Measurements from ENCODE around the gene MYO7B. TPM values are rescaled to one million over a fixed set of nuclear protein-coding genes. Genes with fewer than 3 reads are reported as not detected.

Gene MYO7B
- total RNA-seq, 1 donor from 2014 or later: not detected

DNA sequence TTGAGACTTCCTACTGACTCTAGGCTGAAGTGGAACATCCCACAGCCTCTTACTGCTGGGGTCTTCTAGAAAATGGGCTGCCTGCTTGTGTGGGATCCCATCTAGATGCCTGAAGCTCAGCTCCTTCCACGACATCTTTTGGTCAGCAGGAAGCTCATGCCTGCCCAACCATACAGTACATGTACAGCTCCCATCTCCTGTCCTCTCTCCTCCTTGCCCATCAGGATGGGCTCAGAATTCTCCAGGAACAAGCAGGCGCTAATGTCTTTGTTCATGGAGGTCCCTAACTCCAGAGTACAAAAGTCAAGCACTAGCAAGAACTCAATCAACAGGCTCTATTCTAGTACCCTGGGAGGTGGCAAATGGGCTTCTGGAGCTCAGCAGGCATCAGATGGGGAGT is 78.8 kb downstream of the MYO7B start:
- Histone ChIP-seq H3K27me3 (ENCODE audit: control insufficient read depth, insufficient read depth, low read length) (no peaks in the 10 kb centered on the region), H3K4me3 (ENCODE audit: low read depth, low read length) (no peak overlapping the region), H3K36me3 (ENCODE audit: control insufficient read depth, insufficient read depth, low read length) (no peaks in the 10 kb centered on the region)
- FAIRE-seq (no peak), DNase-seq (ENCODE audit: low read depth) (no peak)
- TF ChIP-seq, protein P1, sequence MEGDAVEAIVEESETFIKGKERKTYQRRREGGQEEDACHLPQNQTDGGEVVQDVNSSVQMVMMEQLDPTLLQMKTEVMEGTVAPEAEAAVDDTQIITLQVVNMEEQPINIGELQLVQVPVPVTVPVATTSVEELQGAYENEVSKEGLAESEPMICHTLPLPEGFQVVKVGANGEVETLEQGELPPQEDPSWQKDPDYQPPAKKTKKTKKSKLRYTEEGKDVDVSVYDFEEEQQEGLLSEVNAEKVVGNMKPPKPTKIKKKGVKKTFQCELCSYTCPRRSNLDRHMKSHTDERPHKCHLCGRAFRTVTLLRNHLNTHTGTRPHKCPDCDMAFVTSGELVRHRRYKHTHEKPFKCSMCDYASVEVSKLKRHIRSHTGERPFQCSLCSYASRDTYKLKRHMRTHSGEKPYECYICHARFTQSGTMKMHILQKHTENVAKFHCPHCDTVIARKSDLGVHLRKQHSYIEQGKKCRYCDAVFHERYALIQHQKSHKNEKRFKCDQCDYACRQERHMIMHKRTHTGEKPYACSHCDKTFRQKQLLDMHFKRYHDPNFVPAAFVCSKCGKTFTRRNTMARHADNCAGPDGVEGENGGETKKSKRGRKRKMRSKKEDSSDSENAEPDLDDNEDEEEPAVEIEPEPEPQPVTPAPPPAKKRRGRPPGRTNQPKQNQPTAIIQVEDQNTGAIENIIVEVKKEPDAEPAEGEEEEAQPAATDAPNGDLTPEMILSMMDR (IDR thresholded peaks at IDR 0.05; ENCODE audit: insufficient read depth, low read length, severe bottlenecking): no peak

DNA sequence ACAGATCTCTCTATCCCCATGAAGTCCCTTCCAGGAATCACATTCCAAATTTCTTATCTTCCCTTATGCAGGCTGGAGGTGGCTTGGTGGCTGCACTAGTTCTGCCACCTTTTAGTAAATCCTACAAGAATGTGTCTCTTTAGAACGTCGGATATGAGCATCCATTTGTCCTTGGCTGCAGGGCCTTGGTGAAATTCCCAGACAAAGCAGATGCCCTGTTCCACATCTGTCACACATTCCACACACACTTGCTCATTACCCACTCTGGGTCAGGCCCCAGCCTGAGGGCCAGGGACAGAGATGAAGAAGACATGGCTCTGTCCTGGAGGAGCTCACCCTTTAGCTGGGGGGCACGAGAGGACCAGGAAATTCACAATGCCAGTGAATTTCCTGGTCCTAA is 79.2 kb downstream of the MYO7B start:
- Histone ChIP-seq H3K4me3 (ENCODE audit: low read depth, low read length) (no peak overlapping the region), H3K27me3 (ENCODE audit: control insufficient read depth, insufficient read depth, low read length) (no peaks in the 10 kb centered on the region), H3K36me3 (ENCODE audit: control insufficient read depth, insufficient read depth, low read length) (no peaks in the 10 kb centered on the region)
- FAIRE-seq (no peak), DNase-seq (ENCODE audit: low read depth) (no peak)
- TF ChIP-seq, protein P1 (IDR thresholded peaks at IDR 0.05; ENCODE audit: insufficient read depth, low read length, severe bottlenecking): no peak

- FAIRE-seq: no peak
- H3K36me3 ChIP-seq (ENCODE audit: control insufficient read depth, insufficient read depth, low read length): no peaks in the 10 kb centered on the region
- TF ChIP-seq, protein P1 (IDR thresholded peaks at IDR 0.05; ENCODE audit: insufficient read depth, low read length, severe bottlenecking): no peak
- DNase-seq (ENCODE audit: low read depth): no peak
- H3K4me3 ChIP-seq (ENCODE audit: low read depth, low read length): no peak overlapping the region
- H3K27me3 ChIP-seq (ENCODE audit: control insufficient read depth, insufficient read depth, low read length): no peaks in the 10 kb centered on the region
Observed at GRCh38 chr2:127615511-127616166, 80.2 kb downstream of the MYO7B start.

GRCh38 chr2:127618551-127619202 is 83.2 kb downstream of the MYO7B start:
- FAIRE-seq: no peak
- no peaks in the 10 kb centered on the region for H3K36me3 ChIP-seq (ENCODE audit: control insufficient read depth, insufficient read depth, low read length)
- TF ChIP-seq, protein P1 (IDR thresholded peaks at IDR 0.05; ENCODE audit: insufficient read depth, low read length, severe bottlenecking): no peak
- no peaks in the 10 kb centered on the region for H3K27me3 ChIP-seq (ENCODE audit: control insufficient read depth, insufficient read depth, low read length)
- no peak overlapping the region for H3K4me3 ChIP-seq (ENCODE audit: low read depth, low read length)
- no peak for DNase-seq (ENCODE audit: low read depth)

- DNase-seq (ENCODE audit: low read depth): no peak
Observed at GRCh38 chr2:127619203-127619590, 83.7 kb downstream of the MYO7B start.

More at GRCh38 chr2:127619203-127619590, 83.7 kb downstream of the MYO7B start:
- Histone ChIP-seq H3K27me3 (ENCODE audit: control insufficient read depth, insufficient read depth, low read length) (no peaks in the 10 kb centered on the region), H3K36me3 (ENCODE audit: control insufficient read depth, insufficient read depth, low read length) (no peaks in the 10 kb centered on the region), H3K4me3 (ENCODE audit: low read depth, low read length) (no peak overlapping the region)
- no peak for FAIRE-seq
- TF ChIP-seq, protein P1 (IDR thresholded peaks at IDR 0.05; ENCODE audit: insufficient read depth, low read length, severe bottlenecking): no peak
